ENCODE data around the gene ERAP2.

GRCh38 chr5:96885518-96886338 is 9.4 kb downstream of the ERAP2 start:
- no peak for TF ChIP-seq CTCF (IDR thresholded peaks at IDR 0.05)
- TF ChIP-seq POLR2A (IDR thresholded peaks at IDR 0.05): no peak
